ENCODE measurements around the gene KLF3. TPM values are rescaled to one million over a fixed set of nuclear protein-coding genes. Genes with fewer than 3 reads are reported as not detected.

Gene KLF3
- total RNA-seq, 2 experiments from 2014 or later: 203 to 204 TPM

DNA sequence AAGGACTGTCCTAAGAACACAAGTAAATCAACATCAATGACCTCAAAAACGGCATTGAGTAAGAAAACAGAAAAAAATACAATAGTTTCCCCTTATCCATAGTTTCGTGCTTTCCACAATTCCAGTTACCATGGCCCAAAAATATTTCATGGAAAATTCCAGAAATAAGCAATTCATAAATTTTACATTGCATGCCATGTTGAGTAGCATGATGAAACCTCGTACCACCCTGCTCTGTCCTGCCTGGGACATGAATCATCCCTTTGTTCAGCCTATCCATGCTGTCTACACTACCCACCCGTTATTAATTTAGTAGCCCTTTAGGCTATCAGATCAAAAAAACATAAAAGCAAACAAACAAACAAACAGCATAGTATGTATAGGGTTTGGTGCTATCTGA is 51.1 kb downstream of the KLF3 start:
- TF ChIP-seq, protein P1, sequence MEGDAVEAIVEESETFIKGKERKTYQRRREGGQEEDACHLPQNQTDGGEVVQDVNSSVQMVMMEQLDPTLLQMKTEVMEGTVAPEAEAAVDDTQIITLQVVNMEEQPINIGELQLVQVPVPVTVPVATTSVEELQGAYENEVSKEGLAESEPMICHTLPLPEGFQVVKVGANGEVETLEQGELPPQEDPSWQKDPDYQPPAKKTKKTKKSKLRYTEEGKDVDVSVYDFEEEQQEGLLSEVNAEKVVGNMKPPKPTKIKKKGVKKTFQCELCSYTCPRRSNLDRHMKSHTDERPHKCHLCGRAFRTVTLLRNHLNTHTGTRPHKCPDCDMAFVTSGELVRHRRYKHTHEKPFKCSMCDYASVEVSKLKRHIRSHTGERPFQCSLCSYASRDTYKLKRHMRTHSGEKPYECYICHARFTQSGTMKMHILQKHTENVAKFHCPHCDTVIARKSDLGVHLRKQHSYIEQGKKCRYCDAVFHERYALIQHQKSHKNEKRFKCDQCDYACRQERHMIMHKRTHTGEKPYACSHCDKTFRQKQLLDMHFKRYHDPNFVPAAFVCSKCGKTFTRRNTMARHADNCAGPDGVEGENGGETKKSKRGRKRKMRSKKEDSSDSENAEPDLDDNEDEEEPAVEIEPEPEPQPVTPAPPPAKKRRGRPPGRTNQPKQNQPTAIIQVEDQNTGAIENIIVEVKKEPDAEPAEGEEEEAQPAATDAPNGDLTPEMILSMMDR (IDR thresholded peaks at IDR 0.05): no peak
- H3K9me3 Mint-ChIP-seq: peaks cover 7% of the 10 kb centered on the region
- CTCF ChIA-PET: no interaction called here
- H3K27ac Mint-ChIP-seq: no peak overlapping the region
- Histone ChIP-seq H3K9me3 (ENCODE audit: control insufficient read depth in 1 of 2, insufficient read depth in 1 of 2, low read length in 2 of 2) (peaks cover 0 to 6% of the 10 kb centered on the region in 2 experiments), H3K4me3 (ENCODE audit: low read length) (no peak overlapping the region), H3K36me3 (ENCODE audit: insufficient read depth, low read length) (no peaks in the 10 kb centered on the region), H3K27me3 (ENCODE audit: control insufficient read depth in 1 of 2, insufficient read depth in 2 of 2, low read length in 2 of 2) (no peaks in the 10 kb centered on the region), H3K4me1 (ENCODE audit: insufficient read depth, low read length) (no peaks in the 10 kb centered on the region), H3K27ac (ENCODE audit: low read depth in 1 of 2, low read length in 2 of 2) (no peak overlapping the region)
- DNase-seq (no peak), ATAC-seq (ENCODE audit: poor library complexity) (no peak)
- H3K27me3 Mint-ChIP-seq: no peaks in the 10 kb centered on the region
- peaks cover 4% of the 10 kb centered on the region for H3K36me3 Mint-ChIP-seq (ENCODE audit: low read depth)
- POLR2A ChIA-PET: no interaction called here
- intact Hi-C loops (cut with DNase I, micrococcal nuclease): no loop called here
- H3K4me3 Mint-ChIP-seq: no peak overlapping the region
- no peaks in the 10 kb centered on the region for H3K4me1 Mint-ChIP-seq (ENCODE audit: low read depth)

DNA sequence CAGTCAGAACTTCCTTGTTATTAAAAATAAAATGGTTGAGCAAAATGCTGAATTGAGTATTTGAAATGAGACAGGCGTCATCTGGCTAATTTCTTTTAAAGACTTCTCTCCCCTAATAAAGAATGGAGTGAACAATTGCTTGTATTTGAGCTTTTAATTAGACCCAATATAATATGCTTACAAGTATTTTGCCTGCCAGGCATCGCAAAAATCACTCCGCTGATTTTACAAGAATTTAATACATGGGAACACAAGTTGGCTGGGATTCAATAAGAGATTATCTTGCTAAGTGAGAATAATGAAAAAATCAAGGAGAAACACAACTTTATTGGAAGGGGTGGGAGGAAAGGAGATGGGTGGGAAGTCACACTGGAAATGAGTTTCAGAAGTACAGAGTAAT is 52.3 kb downstream of the KLF3 start:
- no peak overlapping the region for H3K27ac Mint-ChIP-seq
- H3K9me3 Mint-ChIP-seq: peaks cover 7% of the 10 kb centered on the region
- no peak for ATAC-seq (ENCODE audit: poor library complexity)
- Histone ChIP-seq H3K4me3 (ENCODE audit: low read length) (no peak overlapping the region), H3K4me1 (ENCODE audit: insufficient read depth, low read length) (no peaks in the 10 kb centered on the region), H3K36me3 (ENCODE audit: insufficient read depth, low read length) (no peaks in the 10 kb centered on the region), H3K27me3 (ENCODE audit: control insufficient read depth in 1 of 2, insufficient read depth in 2 of 2, low read length in 2 of 2) (no peaks in the 10 kb centered on the region), H3K9me3 (ENCODE audit: control insufficient read depth in 1 of 2, insufficient read depth in 1 of 2, low read length in 2 of 2) (peaks cover 0 to 6% of the 10 kb centered on the region in 2 experiments), H3K27ac (ENCODE audit: low read depth in 1 of 2, low read length in 2 of 2) (no peak overlapping the region)
- ChIA-PET POLR2A (no interaction called here), CTCF (interaction anchor here (0.6 kb wide), 1 partner anchor 81 kb away, joined by 3 read pairs; no protein-coding TSS in a partner anchor)
- intact Hi-C loops (cut with DNase I, micrococcal nuclease): no loop called here
- H3K4me3 Mint-ChIP-seq: no peak overlapping the region
- TF ChIP-seq, protein P1 (IDR thresholded peaks at IDR 0.05): no peak
- H3K4me1 Mint-ChIP-seq (ENCODE audit: low read depth): no peaks in the 10 kb centered on the region
- H3K27me3 Mint-ChIP-seq: no peaks in the 10 kb centered on the region
- no peak for DNase-seq
- peaks cover 4% of the 10 kb centered on the region for H3K36me3 Mint-ChIP-seq (ENCODE audit: low read depth)

DNA sequence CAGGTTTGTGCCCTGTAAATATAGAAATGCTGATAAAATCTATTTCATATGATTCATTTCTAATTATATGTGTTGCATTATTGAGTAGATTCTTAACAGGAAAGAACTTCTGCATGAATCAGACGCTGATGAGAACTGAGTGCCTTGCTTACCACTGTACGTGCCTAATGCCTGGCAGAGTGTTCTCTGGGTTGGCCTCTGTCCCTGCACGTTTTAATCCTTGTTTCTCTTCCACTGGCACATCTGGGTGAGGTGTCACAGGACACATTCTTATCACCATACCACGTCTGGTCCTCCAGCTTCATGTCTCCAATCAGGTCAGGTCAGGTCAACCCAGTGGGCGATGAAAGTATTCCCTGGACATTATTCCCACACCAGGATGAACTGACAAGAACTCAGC is 53.6 kb downstream of the KLF3 start:
- no peaks in the 10 kb centered on the region for H3K4me1 ChIP-seq (ENCODE audit: insufficient read depth, low read length)
- Mint-ChIP-seq H3K27me3 (no peaks in the 10 kb centered on the region), H3K4me3 (no peak overlapping the region), H3K4me1 (ENCODE audit: low read depth) (no peaks in the 10 kb centered on the region), H3K36me3 (ENCODE audit: low read depth) (no peaks in the 10 kb centered on the region), H3K9me3 (peaks cover 4% of the 10 kb centered on the region), H3K27ac (no peak overlapping the region)
- no peaks in the 10 kb centered on the region for H3K36me3 ChIP-seq (ENCODE audit: insufficient read depth, low read length)
- intact Hi-C loops (cut with DNase I, micrococcal nuclease): no loop called here
- DNase-seq (no peak), ATAC-seq (ENCODE audit: poor library complexity) (no peak)
- no peak overlapping the region for H3K27ac ChIP-seq (ENCODE audit: low read depth in 1 of 2, low read length in 2 of 2)
- POLR2A ChIA-PET: no interaction called here
- H3K4me3 ChIP-seq (ENCODE audit: low read length): no peak overlapping the region
- peaks cover 0 to 2% of the 10 kb centered on the region in 2 experiments for H3K9me3 ChIP-seq (ENCODE audit: control insufficient read depth in 1 of 2, insufficient read depth in 1 of 2, low read length in 2 of 2)
- TF ChIP-seq, protein P1 (IDR thresholded peaks at IDR 0.05): no peak
- CTCF ChIA-PET: no interaction called here
- no peaks in the 10 kb centered on the region for H3K27me3 ChIP-seq (ENCODE audit: control insufficient read depth in 1 of 2, insufficient read depth in 2 of 2, low read length in 2 of 2)

Data from CD4-positive, alpha-beta T cell (primary cell).